Peyer's patch (tissue), 4 donors: ENCODE data around the gene PICK1.

Experiments used
- POLR2A ChIP-seq, 2 donors: fragments of 450-650 bp; IDR thresholded peaks; one replicate each; pipeline ENCODE4 v1.5.1; 2017; ENCODE audit warnings: antibody characterized with exemption in 2 of 2, mild to moderate bottlenecking in 2 of 2, moderate library complexity in 2 of 2
- TF ChIP-seq, protein P1 (sequence below), 6 experiments: fragments of 450-650 bp in 4 of 6; fragments of 200-600 bp in 2 of 6; sonication (generic) in 1 of 6; IDR thresholded peaks; one replicate each; pipeline ENCODE4 v1.5.1; 2017 to 2019; ENCODE audit warnings: antibody characterized with exemption in 6 of 6, mild to moderate bottlenecking in 3 of 6, moderate library complexity in 1 of 6

DNA sequence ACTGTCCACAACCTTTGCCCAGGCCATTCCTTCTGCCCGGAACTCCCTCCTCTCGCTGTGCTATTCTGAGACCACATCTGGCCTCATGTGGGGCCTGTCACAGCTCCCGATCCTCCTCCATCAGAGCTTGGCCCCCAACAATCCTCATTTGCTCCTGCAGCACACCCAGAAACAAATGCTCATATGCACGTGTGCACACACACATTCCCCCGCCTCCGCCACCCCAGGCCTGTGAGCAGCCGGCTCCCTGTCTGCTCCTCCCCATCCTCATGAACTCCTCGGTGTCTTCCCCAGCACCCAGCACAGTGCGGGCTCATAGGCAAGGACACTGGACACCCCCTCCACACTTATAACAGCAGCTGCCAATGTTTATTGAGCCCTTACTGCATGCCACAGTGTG is 29.7 kb upstream of the PICK1 start:
- TF ChIP-seq, protein P1, sequence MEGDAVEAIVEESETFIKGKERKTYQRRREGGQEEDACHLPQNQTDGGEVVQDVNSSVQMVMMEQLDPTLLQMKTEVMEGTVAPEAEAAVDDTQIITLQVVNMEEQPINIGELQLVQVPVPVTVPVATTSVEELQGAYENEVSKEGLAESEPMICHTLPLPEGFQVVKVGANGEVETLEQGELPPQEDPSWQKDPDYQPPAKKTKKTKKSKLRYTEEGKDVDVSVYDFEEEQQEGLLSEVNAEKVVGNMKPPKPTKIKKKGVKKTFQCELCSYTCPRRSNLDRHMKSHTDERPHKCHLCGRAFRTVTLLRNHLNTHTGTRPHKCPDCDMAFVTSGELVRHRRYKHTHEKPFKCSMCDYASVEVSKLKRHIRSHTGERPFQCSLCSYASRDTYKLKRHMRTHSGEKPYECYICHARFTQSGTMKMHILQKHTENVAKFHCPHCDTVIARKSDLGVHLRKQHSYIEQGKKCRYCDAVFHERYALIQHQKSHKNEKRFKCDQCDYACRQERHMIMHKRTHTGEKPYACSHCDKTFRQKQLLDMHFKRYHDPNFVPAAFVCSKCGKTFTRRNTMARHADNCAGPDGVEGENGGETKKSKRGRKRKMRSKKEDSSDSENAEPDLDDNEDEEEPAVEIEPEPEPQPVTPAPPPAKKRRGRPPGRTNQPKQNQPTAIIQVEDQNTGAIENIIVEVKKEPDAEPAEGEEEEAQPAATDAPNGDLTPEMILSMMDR (IDR thresholded peaks at IDR 0.05), result no peak
- no peak for TF ChIP-seq POLR2A (IDR thresholded peaks at IDR 0.05)
